HG03457 (cell line): ENCODE results near the gene TDRD6.
"Not testable (repeated sequence)": the region's sequence is repeated elsewhere in the genome, so short reads cannot be mapped to it uniquely, and the experiment has no call there.

Source experiments
- ATAC-seq: cut with Tn5 transposase; IDR thresholded peaks from one replicate; pipeline ENCODE4 v1.9.1; 2021; ENCODE audit warnings: moderate number of reproducible peaks; ENCODE audit not compliant: unreplicated experiment

The TDRD6 gene

GRCh38 chr6:46736906-46737305 is 49.2 kb downstream of the TDRD6 start:
- no peak for ATAC-seq

- ATAC-seq: no peak
Observed at GRCh38 chr6:46741482-46741881, 53.8 kb downstream of the TDRD6 start.

GRCh38 chr6:46741910-46742309 is 54.2 kb downstream of the TDRD6 start:
- no peak for ATAC-seq

- ATAC-seq: no peak
Observed at GRCh38 chr6:46743425-46744158, 55.9 kb downstream of the TDRD6 start.

- ATAC-seq: not testable (repeated sequence)
Observed at GRCh38 chr6:46744159-46744725, 56.6 kb downstream of the TDRD6 start.

- no peak for ATAC-seq
Observed at GRCh38 chr6:46745973-46746372, 58.3 kb downstream of the TDRD6 start.

- no peak for ATAC-seq
Observed at GRCh38 chr6:46746696-46747095, 59.0 kb downstream of the TDRD6 start, which contains the start of gene ANKRD66. Gene ANKRD66 (plus strand): TSS chr6:46746933. CDS start chr6:46751949, 5,016 bp downstream.

- no peak for ATAC-seq
Observed at GRCh38 chr6:46748940-46749503, 61.3 kb downstream of the TDRD6 start.

- no peak for ATAC-seq
Observed at GRCh38 chr6:46749731-46750130, 62.0 kb downstream of the TDRD6 start.

- ATAC-seq: no peak
Observed at GRCh38 chr6:46751658-46752057, 64.0 kb downstream of the TDRD6 start.
